VCaP (cell line): Measurements from ENCODE around the gene FUT7.

Experiments
- H3K27ac ChIP-seq: fragments of 450-650 bp; 2 replicates; pipeline ENCODE4 v1.5.1; 2017
- CTCF ChIP-seq: fragments of 450-650 bp; conservative IDR thresholded peaks from 2 replicates; pipeline ENCODE4 v1.5.1; 2017; ENCODE audit warnings: mild to moderate bottlenecking, moderate library complexity

FUT7 gene

GRCh38 chr9:137020771-137021567 lies 10.9 kb downstream of the FUT7 start:
- no peak for TF ChIP-seq CTCF
- H3K27ac ChIP-seq = no peak overlapping the region

GRCh38 chr9:137019891-137020683 lies 11.8 kb downstream of the FUT7 start:
- no peak for TF ChIP-seq CTCF
- no peak overlapping the region for H3K27ac ChIP-seq

- TF ChIP-seq CTCF = no peak
- no peak overlapping the region for H3K27ac ChIP-seq
Observed at GRCh38 chr9:137018761-137019559, 12.9 kb downstream of the FUT7 start.

- no peak overlapping the region for H3K27ac ChIP-seq
- no peak for TF ChIP-seq CTCF
Observed at GRCh38 chr9:137017791-137018497, 13.9 kb downstream of the FUT7 start.

GRCh38 chr9:137017071-137017470 lies 14.8 kb downstream of the FUT7 start:
- no peak for TF ChIP-seq CTCF
- no peak overlapping the region for H3K27ac ChIP-seq

GRCh38 chr9:137016436-137016835 lies 15.5 kb downstream of the FUT7 start:
- no peak for TF ChIP-seq CTCF
- no peak overlapping the region for H3K27ac ChIP-seq
